NT2/D1 (cell line): ENCODE results near the gene TLE1.

Experiments used
- DNase-seq: peaks from one replicate; pipeline ENCODE4 v3.0.0-alpha.2; 2011; ENCODE audit warnings: low read depth, low spot score
- H3K27me3 ChIP-seq: 2 replicates; pipeline ENCODE4 v1.6.0; 2011; ENCODE audit warnings: mild to moderate bottlenecking; ENCODE audit not compliant: insufficient read length, insufficient read depth
- H3K36me3 ChIP-seq: 2 replicates; pipeline ENCODE4 v1.6.1; 2011; ENCODE audit warnings: mild to moderate bottlenecking, low read length, mixed read lengths; ENCODE audit not compliant: insufficient read depth, insufficient read length
- H3K4me1 ChIP-seq: 2 replicates; pipeline ENCODE4 v1.5.1; 2011; ENCODE audit not compliant: insufficient read depth, insufficient read length
- H3K4me3 ChIP-seq: 2 replicates; pipeline ENCODE4 v1.5.1; 2011; ENCODE audit warnings: low read depth; ENCODE audit not compliant: insufficient read length
- H3K9ac ChIP-seq: 2 replicates; pipeline ENCODE4 v1.6.0; 2011; ENCODE audit warnings: low read depth; ENCODE audit not compliant: insufficient read length
- H3K9me3 ChIP-seq: 2 replicates; pipeline ENCODE4 v1.5.1; 2011; ENCODE audit warnings: mild to moderate bottlenecking, low read length; ENCODE audit not compliant: insufficient read depth
- SUZ12 ChIP-seq: IDR thresholded peaks from 2 replicates; pipeline ENCODE4 v1.6.1; 2011; ENCODE audit not compliant: insufficient read length, insufficient read depth; ENCODE audit errors: extremely low read depth
- YY1 ChIP-seq: IDR thresholded peaks from 2 replicates; pipeline ENCODE4 v1.6.1; 2011; ENCODE audit not compliant: insufficient read length, insufficient read depth
- ZNF274 ChIP-seq: IDR thresholded peaks from 2 replicates; pipeline ENCODE4 v1.6.1; 2011; ENCODE audit warnings: mild to moderate bottlenecking, low read depth, low read length

The TLE1 gene

DNA sequence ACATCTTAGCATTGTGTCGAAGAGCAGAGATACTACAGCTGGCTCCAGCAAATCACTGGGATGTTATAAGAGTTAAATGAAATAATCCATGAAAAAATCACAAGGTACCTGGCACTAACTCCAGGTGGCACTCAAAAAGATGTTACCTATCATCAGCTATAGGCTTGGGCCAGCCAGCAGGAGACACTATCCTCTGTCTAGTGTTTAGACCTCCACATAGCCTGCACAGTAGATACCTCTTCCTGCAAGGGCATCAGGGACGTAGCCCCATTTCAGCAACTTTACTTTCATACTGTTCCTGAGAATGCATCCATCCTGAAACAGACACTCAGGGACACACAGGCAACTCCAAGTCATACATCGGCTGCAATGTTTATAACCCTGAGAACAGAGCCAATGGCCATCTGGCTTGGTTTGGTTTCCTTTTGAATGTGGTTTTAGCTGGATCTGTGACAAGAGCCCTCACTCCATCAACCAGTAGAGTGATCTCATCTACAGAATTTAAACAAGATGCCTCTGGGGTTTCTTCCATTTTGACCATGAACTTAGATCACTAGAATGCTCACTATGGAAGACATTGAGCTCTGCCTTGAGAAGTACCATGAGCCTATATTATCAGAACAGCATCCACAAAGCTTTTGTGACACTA lies 69.9 kb downstream of the TLE1 start:
- no peaks in the 10 kb centered on the region for H3K9me3 ChIP-seq
- no peak for DNase-seq
- no peak overlapping the region for H3K9ac ChIP-seq
- H3K4me3 ChIP-seq: no peak overlapping the region
- peaks cover 38% of the 10 kb centered on the region for H3K36me3 ChIP-seq
- TF ChIP-seq ZNF274 (no peak), SUZ12 (no peak), YY1 (no peak)
- no peaks in the 10 kb centered on the region for H3K27me3 ChIP-seq
- H3K4me1 ChIP-seq: peaks cover 6% of the 10 kb centered on the region

DNA sequence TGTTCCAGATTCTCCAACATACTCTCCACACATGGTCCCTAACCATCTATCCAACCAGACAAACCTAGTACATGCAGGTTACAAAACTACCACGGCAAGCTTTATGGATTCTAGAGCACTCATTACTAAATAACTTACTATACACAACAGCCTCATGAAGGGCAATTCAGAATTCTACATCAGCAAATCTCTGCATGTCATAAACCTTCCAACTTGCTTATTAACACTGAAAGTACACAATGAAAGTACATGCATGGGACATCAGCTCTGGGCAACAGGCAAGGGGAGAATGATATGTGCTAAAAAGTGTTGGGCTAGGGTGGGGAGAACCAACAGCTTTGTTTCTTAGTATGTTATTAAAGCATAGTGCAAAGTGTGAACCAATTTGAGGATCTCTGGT lies 70.4 kb downstream of the TLE1 start:
- TF ChIP-seq YY1 (no peak), SUZ12 (no peak), ZNF274 (no peak)
- H3K9me3 ChIP-seq: no peaks in the 10 kb centered on the region
- peaks cover 6% of the 10 kb centered on the region for H3K4me1 ChIP-seq
- DNase-seq: no peak
- peaks cover 43% of the 10 kb centered on the region for H3K36me3 ChIP-seq
- no peaks in the 10 kb centered on the region for H3K27me3 ChIP-seq
- no peak overlapping the region for H3K9ac ChIP-seq
- H3K4me3 ChIP-seq: no peak overlapping the region

DNA sequence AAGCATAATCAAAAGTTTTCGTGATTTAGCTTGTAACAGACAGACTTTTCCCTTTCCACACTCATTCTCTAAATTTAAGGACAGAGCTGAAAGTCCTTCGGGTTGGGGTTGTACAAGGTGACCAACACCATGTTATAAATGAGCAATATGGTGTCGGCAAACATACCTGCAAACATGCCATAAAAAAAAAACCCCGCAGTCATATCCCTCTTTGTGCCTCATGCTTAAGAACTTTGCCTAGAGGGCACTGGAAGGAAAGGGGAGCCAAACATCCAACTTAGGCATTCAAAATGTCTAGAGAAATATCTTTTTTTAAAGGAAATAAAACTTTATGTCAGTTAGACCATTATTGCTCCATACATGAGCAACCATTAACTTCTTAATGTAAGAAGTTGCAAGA lies 73.2 kb downstream of the TLE1 start:
- no peak for DNase-seq
- Histone ChIP-seq H3K27me3 (no peaks in the 10 kb centered on the region), H3K36me3 (peaks cover 63% of the 10 kb centered on the region), H3K9me3 (no peaks in the 10 kb centered on the region), H3K9ac (no peak overlapping the region), H3K4me3 (no peak overlapping the region), H3K4me1 (peaks cover 7% of the 10 kb centered on the region)
- TF ChIP-seq SUZ12: no peak
- no peak for TF ChIP-seq ZNF274
- no peak for TF ChIP-seq YY1

DNA sequence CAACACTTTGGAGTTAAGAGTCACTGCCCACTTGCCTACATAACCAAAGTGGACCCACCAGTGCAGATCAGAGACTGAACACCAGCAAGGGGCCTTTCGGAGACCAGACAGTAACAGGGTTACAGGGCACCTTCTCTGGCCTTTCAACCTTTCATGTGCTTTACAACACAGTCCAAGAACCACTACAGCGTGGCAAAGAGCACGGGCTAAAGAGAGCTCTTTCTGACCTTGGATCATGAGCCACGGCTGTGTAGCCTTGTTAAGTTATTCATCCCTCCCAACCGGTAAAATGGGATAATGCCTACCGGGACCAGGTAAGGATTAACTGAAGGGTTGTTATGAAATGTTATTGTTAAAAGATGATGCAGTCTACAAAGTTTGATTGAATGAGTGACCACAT lies 75.0 kb downstream of the TLE1 start:
- no peak for DNase-seq
- Histone ChIP-seq H3K4me1 (peaks cover 7% of the 10 kb centered on the region), H3K27me3 (no peaks in the 10 kb centered on the region), H3K9me3 (no peaks in the 10 kb centered on the region), H3K4me3 (no peak overlapping the region), H3K9ac (no peak overlapping the region), H3K36me3 (peaks cover 54% of the 10 kb centered on the region)
- TF ChIP-seq SUZ12 (no peak), ZNF274 (no peak), YY1 (no peak)

DNA sequence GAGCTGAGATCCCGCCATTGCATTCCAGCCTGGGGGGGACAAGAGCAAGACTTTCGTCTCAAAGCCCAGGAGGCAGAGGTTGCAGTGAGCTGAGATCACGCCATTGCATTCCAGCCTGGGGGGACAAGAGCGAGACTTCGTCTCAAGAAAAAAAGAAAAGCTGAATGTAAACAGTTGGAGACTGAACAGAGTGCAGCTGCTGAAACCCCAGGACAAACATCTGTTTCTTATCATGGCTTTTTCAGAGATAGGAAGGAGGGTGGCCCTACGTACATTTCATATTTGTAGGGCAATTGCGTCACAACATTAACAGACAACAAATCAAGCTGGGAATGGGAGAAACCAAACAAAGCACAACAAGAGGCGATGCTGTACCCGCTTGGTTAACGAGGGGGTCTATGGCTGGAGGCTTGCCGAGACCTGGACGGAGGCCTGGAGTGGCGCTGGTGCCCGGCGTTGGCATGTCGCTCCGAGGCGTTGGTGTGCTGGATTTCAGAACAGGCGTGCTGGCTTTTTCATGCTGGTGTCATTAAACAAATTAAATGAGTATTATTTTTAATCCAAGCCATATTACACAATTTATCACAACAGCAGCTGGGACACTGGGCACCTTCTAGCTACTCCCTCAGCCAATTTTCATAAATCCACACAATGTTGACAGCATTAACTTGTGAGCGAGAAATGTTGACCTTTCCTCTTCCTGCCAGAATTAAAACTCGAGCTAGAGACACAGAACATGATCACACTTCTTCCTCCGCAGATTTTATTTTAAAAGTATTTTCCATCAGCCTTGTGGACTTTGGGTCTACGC lies 76.1 kb downstream of the TLE1 start:
- peak overlapping the region; percentile 28 for H3K9ac ChIP-seq
- DNase-seq: no peak
- H3K4me3 ChIP-seq: no peak overlapping the region
- H3K36me3 ChIP-seq: peaks cover 52% of the 10 kb centered on the region
- no peaks in the 10 kb centered on the region for H3K9me3 ChIP-seq
- peaks cover 7% of the 10 kb centered on the region for H3K4me1 ChIP-seq
- no peak for TF ChIP-seq SUZ12
- TF ChIP-seq ZNF274: no peak
- no peak for TF ChIP-seq YY1
- H3K27me3 ChIP-seq: no peaks in the 10 kb centered on the region

DNA sequence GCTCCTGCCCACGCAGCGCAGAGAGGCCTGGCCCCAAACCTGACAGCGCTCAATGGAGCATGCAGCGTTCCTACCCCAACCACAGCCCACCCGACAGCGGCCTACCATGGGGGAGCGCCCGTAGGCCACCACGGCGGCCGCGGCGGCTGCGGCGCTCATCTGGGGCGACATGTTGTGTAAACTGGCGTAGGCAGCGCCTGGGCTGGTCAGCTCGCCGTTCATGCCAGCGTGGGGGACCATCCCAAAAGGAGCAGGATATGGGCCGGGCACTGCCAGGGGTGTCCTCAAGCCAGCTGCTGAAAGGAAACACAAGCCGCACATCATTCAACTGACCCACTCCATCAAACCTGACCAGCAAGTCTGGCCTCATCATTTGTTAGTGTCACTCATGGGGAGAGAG lies 77.7 kb downstream of the TLE1 start:
- no peak overlapping the region for H3K4me3 ChIP-seq
- TF ChIP-seq ZNF274 (no peak), YY1 (no peak), SUZ12 (no peak)
- H3K9me3 ChIP-seq: no peaks in the 10 kb centered on the region
- DNase-seq: no peak
- peaks cover 7% of the 10 kb centered on the region for H3K4me1 ChIP-seq
- peaks cover 64% of the 10 kb centered on the region for H3K36me3 ChIP-seq
- no peak overlapping the region for H3K9ac ChIP-seq
- H3K27me3 ChIP-seq: no peaks in the 10 kb centered on the region

DNA sequence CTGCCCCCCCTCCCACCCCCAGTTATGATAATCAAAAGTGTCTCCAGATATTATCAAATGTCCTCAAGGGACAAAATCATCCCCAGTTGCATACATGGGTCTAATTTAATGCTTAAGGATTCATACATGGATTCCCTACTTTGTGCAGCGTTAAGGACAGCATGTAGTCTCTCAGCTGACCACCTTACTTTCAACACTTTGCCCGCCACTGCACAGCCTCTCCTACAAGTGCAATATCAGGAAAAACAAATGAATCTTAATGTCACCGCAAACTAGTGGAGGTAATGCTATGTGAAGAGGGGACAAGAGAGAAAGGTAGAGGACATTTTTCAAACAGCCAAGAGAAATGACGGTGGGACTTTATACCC lies 78.6 kb downstream of the TLE1 start:
- TF ChIP-seq ZNF274: no peak
- no peak for TF ChIP-seq SUZ12
- H3K4me3 ChIP-seq: no peak overlapping the region
- no peak overlapping the region for H3K9ac ChIP-seq
- H3K36me3 ChIP-seq: peaks cover 56% of the 10 kb centered on the region
- H3K27me3 ChIP-seq: no peaks in the 10 kb centered on the region
- H3K4me1 ChIP-seq: peaks cover 7% of the 10 kb centered on the region
- DNase-seq: no peak
- no peaks in the 10 kb centered on the region for H3K9me3 ChIP-seq
